Measurements from ENCODE around the gene GLIS1.

GLIS1 gene

GRCh38 chr1:53539711-53540603, 199.0 kb downstream of the GLIS1 start:
- no peak for TF ChIP-seq CTCF (IDR thresholded peaks at IDR 0.05; ENCODE audit: extremely low read depth, missing control alignments)
- DNase-seq (ENCODE audit: low spot score) = no peak

- no peak for TF ChIP-seq CTCF (IDR thresholded peaks at IDR 0.05; ENCODE audit: extremely low read depth, missing control alignments)
- DNase-seq (ENCODE audit: low spot score) = no peak
These were observed 199.7 kb downstream of the GLIS1 start for GRCh38 chr1:53539226-53539625.

- no peak for DNase-seq (ENCODE audit: low spot score)
- TF ChIP-seq CTCF (IDR thresholded peaks at IDR 0.05; ENCODE audit: extremely low read depth, missing control alignments) = no peak
These were observed 202.4 kb downstream of the GLIS1 start for GRCh38 chr1:53536606-53537005.

- no peak for DNase-seq (ENCODE audit: low spot score)
- TF ChIP-seq CTCF (IDR thresholded peaks at IDR 0.05; ENCODE audit: extremely low read depth, missing control alignments) = no peak
These were observed 203.1 kb downstream of the GLIS1 start for GRCh38 chr1:53535846-53536245.

- TF ChIP-seq CTCF (IDR thresholded peaks at IDR 0.05; ENCODE audit: extremely low read depth, missing control alignments) = no peak
- no peak for DNase-seq (ENCODE audit: low spot score)
These were observed 203.7 kb downstream of the GLIS1 start for GRCh38 chr1:53535226-53535625.

- no peak for DNase-seq (ENCODE audit: low spot score)
- no peak for TF ChIP-seq CTCF (IDR thresholded peaks at IDR 0.05; ENCODE audit: extremely low read depth, missing control alignments)
These were observed 206.1 kb downstream of the GLIS1 start for GRCh38 chr1:53532912-53533311.

- DNase-seq (ENCODE audit: low spot score) = no peak
- no peak for TF ChIP-seq CTCF (IDR thresholded peaks at IDR 0.05; ENCODE audit: extremely low read depth, missing control alignments)
These were observed 206.6 kb downstream of the GLIS1 start for GRCh38 chr1:53532377-53532776.

All from GM20000 (cell line).